CD4-positive, alpha-beta T cell treated with Interferon alpha-2 for 1 hour (primary cell): Measurements from ENCODE around the gene MBLAC1.

Experiments
- DNase-seq, 2 donors: peaks; one replicate each; pipeline ENCODE4 v3.0.0-alpha.2; 2020 to 2022

MBLAC1 gene, protein sequence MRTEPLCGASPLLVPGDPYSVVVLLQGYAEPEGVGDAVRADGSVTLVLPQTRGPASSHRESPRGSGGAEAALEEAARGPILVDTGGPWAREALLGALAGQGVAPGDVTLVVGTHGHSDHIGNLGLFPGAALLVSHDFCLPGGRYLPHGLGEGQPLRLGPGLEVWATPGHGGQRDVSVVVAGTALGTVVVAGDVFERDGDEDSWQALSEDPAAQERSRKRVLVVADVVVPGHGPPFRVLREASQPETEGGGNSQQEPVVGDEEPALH

DNA sequence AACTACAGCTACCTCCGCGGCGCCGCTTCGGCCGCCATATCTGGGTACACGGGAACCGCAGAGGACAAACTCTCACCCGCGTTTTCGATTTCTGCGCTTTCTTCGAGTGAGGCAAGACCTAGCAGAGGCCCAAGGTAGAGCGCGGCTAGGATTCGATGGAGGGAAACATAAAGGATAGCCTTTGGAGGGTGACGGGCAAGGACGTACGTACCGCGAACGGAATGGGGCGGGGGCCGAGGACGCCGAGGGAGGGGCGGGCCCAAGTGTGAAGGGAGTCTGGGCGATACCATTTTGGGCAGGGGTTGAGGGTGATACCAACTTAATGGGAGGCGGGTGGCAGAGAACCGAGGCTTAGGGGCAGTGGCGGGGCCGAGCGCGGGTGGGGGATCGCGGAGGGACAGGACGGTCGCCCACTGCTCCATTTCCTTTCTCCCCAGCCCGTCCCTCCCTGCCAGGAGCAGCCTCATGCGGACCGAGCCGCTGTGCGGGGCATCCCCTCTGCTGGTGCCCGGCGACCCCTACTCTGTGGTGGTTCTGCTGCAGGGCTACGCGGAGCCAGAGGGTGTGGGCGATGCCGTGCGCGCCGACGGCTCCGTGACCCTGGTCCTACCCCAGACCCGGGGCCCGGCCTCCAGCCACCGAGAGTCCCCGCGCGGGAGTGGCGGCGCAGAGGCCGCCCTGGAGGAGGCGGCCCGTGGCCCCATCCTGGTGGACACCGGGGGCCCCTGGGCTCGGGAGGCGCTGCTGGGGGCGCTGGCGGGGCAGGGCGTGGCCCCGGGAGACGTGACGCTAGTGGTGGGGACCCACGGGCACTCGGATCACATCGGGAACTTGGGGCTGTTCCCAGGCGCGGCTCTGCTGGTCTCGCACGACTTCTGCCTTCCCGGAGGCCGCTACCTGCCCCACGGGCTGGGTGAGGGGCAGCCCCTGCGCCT is at the start of gene MBLAC1:
MBLAC1 (plus strand) TSS at position 37 of the 935 bp plus-strand sequence; CDS start at position 466, 429 bp downstream.
- peak; percentile 88 to 95 for DNase-seq

DNA sequence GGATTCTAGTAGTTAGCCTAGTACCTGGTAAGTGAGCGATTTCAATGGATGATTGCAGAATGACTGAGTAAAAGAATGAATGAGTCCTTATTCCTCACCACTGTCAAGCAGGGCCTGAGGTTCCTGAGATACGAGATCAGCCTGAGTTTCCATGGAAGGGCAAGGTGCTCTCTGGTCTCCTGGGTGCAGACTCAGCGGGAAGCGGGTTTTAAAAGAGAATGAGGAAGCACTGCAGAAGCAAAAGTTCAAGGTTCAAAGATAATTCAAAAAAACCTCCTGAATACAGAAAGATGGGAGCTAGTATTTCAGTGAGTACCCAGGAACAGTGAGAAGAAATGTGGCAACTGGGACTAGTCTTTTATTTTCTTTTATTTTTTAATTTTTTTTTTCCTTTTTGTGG is 49.6 kb upstream of the MBLAC1 start:
- no peak for DNase-seq

DNA sequence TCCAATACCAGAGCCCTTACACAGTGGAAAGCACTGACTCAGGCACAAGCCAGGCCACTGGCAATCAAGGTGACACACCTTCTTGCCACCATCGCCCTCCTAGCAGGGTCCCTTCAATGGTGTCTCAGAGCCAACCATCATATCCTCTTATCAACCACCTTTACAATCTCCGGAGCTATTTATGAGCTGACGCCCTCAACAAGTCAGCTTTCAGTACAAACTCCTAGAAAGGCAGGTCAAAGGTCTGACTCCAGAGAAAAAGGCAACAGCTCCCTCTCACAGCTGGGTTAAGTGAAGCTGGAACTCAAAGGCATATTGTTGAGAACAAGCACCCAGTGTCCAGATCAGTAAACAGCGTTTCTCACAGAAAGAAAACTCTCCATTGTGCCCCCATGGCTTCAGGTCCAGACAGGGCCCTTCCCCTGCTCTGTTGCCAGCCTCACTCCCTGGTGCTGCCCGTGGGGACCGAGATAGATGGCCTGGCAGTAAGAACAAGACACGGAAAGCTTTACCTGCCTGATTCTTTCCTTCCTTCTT is 47.7 kb upstream of the MBLAC1 start:
- no peak for DNase-seq

DNA sequence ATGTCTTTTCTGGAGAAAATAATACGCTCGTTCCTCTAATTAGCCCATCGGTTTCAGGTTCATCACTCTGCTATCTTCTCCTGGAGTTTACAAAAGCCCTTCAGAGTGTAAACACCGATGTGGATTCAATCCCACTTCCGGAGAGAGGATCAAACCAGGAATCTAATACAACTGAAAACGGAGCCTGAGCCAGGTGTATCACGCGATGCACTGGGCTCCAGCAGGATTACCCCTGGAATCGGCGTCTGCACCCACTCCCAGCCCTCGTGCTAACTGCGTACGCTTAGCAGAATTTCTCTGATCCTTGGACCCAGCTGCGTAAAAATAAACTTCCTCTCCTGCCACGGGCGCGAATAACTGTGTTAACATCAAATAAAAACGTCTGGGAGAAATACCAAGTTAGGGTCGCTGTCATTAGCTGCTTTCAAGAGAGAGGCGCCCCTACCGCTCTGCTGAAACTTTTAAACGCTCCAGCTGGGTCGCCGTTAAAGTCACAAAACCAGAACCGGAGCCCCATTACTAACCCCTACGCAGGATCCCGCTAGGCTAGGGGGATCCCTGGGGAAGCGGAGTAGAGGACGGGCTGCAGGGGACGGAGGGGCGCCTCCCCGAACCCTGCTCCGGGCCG is 45.7 kb upstream of the MBLAC1 start:
- DNase-seq, result peak in 1 of 2 donors; percentile 3

DNA sequence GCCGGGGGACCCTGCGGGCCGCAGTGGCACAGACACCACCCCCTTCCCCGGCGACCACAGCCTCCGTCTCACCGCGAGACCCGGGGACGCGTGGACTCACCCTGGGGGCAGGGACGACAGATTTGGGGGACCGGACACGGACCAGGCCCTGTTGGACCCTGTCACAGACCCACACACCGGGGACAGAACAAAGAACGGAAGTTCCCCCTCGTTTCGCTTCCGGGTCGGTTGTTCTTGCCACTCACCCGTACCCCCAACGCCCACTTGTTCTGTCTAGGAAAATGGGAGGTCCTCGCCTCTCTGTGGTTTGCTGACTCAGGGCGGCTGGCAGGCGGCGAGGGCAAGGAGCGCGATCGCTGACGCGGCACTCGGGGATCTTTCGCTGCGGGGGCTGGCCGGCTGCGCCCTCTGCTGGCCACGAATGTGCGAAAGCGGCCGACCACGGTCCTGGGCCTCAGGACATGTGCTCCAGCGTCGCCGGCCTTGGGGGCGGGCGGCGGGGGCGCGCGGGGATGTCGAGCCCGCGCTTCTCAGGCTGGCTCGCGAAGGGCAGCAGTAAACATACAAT is 45.1 kb upstream of the MBLAC1 start, which contains the start of gene ZNF3:
ZNF3 (minus strand) TSS at position 189 of the 568 bp plus-strand sequence. CDS start 4,366 bp downstream, outside the sequence.
- peak; percentile 98 to 99 for DNase-seq

DNA sequence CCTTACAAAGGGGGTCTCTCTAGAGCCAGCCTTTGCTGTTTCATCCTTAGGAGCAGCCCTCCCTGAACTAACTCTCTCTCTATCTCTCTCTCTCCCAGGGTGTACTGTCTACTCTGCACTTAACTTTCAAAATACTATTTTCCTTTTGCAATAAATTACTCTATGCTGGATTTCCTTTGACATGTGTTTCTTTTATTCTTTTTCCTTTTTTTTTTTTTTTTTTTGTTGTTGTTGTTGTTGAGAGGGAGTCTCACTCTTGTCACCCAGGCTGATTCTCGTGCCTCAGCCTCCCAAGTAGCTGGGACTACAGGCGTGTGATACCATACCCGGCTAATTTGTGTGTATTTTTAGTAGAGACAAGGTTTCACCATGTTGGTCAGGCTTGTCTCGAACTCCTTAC is 43.8 kb upstream of the MBLAC1 start:
- DNase-seq, result no peak

DNA sequence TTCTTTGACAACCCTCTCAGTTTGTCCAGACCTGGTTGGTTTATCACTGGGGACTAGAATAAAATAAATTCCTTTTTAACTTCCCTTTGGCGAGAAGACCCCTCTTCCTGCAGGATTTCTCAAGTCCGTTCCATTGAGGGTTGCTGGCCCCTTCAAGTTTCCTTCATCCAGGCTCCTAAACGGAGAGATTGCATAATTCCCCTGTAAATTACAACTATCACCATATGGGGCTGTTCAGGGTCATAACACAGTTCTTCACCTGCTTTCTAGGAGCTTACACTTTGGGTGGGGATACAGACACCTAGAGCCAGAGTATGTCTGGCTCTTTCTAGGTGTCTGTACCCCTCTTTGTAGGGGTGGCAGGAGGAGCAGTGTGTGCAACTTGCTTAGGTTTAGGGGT is 41.3 kb upstream of the MBLAC1 start:
- no peak for DNase-seq

DNA sequence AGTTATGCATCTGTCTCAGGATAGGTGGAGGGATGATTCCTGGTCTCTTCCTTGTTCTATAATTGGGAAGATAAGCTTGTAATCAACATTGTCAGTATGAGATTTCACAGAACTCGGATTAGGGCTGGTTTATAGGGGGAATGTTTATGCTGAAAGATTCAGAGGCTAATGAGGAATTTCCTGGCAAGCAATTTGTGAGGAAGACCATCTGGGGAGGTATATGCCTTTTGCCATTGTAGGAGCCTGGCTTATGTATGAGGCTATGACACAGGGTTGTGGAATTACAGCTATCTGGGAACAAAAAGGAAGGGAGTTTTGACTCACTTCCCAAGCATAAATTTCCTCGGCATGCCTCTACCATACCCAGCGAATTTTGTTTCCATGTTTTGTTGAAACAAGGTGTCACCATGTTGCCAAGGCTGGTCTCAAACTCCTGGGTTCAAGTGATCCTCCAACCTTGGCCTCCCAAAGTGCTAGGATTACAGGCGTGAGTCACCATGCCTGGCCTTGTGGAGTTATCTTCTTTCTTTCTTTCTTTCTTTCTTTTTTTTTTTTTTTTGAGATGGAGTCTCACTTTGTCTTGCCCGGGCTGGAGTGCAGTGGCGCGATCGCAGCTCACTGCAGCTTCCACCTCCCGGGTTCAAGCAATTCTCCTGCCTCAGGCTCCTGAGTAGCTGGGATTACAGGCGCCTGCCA is 39.6 kb upstream of the MBLAC1 start:
- DNase-seq, result no peak

DNA sequence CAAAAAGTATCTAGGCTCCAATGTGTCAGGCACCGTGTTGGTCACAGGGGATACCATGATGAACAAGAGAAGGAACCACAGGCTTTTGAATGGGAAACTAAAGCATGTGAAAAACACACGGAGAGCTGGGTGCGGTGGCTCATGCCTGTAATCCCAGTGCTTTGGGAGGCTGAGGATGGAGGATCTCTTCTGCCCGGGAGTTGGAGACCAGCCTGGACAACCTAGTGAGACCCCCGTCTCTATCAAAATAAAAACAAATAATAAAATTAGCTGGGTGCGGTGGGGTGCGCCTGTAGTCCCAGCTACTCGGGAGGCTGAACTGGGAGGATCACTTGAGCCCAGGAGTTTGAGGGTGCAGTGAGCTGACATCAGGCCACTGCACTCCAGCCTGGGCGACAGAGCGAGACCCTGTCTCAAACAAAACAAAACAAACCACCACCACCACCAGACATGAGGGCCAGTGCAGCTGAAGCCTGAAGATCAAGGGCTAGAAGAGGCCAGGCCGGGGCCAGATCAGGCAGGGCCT is 38.6 kb upstream of the MBLAC1 start:
- DNase-seq, result no peak

DNA sequence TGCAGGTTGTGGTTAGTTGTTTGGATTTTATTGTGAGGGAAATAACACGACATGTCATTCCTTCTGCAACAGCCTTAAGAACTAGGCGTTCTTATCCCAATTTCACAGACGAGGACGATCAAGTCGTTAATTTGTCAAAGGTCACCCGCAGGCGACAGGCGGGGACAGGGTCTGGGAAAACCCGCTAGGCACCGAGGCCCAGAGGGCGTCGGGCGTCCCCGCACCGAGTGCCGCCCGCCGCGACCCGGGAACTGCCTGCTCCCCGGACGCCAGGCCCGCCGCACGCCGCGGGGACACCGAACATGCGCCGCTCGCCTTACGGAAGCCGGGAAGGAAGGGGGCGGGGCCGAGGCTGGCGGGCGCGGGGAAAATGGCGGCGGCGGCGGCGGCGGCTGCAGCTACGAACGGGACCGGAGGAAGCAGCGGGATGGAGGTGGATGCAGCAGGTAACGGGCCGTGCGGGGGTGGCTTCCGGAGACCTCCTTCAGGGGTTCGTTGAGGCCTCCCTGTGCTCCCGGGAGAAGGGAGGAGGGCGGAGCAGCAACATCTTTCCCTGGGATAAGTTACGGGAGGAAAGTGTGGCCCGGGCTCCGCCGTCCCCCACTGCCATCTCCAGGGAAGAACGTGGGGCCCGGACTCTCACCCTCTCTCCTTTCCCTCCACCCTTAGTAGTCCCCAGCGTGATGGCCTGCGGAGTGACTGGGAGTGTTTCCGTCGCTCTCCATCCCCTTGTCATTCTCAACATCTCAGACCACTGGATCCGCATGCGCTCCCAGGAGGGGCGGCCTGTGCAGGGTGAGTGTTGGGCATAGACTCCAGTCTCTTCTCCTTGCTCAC is 37.9 kb upstream of the MBLAC1 start, which contains the start of gene COPS6:
COPS6 (plus strand) TSS at position 349 of the 837 bp plus-strand sequence; CDS start at position 371, 22 bp downstream.
- DNase-seq, result peak; percentile 75 to 90

DNA sequence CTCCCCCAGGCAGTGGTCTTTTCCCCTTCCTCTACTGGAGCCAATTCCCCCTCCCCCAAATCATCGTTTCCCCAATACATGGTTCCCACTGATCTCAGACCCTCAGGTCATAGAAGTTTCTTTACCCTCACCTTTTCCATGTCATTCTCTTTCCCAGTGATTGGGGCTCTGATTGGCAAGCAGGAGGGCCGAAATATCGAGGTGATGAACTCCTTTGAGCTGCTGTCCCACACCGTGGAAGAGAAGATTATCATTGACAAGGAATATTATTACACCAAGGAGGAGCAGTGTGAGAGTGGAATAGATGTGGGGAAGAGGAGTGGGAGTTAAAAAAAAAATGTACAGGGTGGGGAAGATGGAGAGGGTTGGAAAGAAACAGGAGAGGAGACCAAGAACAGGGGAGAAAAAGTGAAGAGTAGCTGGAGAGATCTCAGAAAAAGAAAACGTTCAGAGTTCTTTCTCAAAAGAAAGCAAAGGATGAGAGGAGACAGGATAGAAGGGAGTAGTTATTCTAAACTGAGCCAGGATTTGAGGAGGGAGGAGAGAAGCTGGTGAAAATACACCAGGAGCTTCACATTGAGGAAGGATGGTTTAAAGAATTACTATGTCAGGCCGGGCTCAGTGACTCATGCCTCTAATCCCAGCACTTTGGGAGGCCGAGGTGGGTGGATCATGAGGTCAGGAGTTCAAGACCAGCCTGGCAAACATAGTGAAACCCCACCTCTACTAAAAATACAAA is 37.1 kb upstream of the MBLAC1 start:
- DNase-seq, result no peak

DNA sequence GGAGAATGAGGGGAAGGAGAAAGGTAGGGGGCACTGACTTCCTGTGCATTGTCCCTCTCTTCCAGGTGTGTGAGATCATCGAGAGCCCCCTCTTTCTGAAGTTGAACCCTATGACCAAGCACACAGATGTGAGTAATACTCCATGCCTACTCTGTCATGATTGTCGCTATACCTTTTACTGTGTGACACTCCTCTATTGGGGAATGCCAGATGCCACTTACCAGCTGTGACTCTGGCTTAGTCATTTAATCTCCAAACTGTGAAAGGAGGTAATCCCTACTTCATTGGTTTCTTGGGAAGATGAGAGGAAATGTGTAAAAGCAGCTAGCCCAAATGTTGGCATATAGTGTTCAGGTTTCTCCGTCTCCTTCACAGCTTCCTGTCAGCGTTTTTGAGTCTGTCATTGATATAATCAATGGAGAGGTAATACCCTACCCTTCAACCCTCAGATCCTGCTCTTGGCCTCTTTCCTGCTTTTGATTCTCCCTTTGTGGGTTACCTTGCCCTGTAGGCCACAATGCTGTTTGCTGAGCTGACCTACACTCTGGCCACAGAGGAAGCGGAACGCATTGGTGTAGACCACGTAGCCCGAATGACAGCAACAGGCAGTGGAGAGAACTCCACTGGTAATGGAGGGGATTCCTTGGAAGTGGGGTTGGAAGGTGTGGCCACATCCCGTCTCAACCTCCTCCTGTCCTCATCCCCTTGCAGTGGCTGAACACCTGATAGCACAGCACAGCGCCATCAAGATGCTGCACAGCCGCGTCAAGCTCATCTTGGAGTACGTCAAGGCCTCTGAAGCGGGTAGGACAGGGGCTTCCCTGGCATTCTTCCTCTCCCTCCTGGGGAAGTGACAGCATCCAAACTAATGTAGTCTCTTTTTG is 36.0 kb upstream of the MBLAC1 start:
- DNase-seq, result no peak

DNA sequence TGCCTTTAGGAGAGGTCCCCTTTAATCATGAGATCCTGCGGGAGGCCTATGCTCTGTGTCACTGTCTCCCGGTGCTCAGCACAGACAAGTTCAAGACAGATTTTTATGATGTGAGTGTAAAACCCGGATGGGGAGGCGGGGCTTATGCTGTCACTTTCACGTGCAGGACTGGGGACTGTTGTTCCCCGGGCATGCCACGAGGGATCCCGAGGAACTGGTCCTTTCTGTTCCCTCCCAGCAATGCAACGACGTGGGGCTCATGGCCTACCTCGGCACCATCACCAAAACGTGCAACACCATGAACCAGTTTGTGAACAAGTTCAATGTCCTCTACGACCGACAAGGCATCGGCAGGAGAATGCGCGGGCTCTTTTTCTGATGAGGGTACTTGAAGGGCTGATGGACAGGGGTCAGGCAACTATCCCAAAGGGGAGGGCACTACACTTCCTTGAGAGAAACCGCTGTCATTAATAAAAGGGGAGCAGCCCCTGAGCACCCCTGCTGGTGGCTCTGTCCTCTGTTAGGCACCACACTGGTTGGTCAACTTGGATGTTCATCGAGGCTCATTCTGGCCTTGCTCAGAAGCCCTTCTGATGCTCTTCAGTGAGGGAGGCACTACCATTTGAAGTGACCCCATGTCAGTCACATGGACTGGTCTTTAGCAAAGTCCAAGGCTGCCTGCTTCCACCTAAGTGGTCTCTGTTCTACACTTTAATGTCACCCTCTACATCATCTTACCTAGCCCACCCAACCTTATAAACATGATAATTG is 35.2 kb upstream of the MBLAC1 start:
- no peak for DNase-seq

DNA sequence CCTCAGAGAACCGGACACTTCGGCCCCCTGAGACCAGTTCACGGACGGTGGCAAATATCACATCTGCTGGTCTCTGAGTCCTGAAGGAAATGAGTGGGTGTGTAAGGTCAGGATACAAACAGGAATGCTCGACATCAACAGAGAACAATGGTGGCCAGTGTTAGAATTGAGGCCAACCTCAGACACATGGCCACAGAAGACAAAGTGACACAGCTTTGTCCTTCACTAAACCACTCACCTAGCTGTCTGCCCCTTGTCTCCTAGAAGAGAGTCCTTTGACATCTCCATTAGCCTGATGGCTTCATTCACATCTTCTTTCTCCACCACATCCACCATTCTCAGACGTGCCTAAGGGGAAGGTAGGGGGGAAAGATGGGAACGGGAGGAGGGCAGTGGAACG is 33.7 kb upstream of the MBLAC1 start:
- no peak for DNase-seq

DNA sequence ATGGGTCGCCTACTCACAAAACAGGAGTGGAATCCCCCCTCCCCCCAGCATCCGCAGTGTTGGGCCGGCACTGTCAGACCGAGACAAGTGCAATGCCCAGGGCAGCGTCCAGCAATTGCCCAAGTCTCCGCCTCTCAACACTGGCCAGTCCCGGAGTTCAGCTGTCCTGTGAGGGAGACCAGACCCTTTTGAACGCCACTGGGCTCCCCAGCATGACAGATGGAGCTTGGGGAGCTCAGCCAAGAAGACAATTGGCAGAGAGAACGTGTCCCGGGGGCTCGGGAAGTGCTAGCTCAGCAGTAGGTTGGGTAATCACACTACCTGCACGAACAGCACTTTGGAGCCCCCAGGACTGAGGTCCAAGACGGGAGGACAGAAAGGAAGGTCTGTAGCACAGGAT is 33.3 kb upstream of the MBLAC1 start:
- no peak for DNase-seq

DNA sequence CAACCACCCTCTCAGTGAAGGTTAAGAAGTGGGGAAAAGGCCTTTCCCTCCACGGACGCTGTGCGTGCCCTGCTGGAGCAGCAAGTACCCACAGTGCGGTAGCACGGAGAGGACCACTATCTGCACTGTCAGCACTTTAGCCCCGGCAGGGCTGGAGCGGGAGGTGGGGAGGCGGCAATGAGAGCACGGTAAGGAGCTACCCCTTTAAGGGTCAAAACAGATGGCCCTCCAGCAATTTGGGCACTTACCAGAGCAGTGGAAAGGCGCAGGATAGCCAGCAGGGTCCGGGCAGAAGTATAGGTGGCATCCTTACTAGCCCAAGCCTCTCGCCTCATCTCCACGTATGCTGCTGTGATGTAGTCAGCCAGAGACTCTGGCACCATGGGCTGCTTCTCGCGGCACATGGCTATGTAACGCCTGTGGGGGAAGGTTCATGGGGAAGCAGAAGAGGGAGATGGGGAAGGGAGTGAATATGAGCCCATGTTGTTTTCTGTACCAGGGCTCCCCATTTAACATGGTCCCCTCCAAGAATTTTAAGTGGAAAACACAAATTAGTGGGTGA is 32.8 kb upstream of the MBLAC1 start:
- no peak for DNase-seq

DNA sequence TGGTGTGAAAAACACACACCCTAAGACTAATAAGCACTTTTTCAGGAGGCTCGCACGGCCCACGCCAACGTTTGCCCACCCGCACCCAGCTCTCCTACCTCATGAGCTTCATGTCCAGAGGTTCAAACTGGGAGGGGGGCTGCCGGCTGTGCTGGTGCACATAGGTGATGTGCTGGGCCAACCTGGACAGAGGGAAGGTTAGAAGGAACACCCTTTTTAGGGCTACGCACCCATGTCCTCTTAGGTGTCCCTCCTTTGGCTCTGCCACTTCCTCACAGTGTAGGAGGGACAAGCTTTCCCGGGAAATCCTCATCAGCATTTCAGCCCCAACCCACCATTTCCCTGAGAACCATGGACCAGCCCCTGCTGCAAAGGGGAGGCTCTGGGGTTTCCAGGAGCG is 31.5 kb upstream of the MBLAC1 start:
- no peak for DNase-seq

DNA sequence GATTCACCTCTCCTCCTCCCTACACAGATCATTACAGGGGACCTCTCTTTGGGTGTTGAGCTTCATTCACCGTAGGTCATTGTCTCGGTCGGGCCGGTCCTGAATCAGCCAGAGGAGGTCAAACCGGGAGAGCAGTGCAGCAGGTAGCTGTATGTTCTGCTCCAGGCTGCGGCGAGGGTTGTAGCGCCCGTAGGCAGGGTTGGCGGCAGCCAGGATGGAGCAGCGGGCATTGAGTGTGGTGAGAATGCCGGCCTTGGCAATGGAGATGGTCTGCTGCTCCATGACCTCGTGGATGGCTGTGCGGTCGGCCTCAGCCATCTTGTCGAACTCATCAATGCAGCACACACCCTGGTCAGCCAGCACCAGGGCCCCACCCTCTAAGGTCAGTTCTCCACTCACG is 31.1 kb upstream of the MBLAC1 start:
- DNase-seq, result no peak
